Fibroblast of the aortic adventitia (primary cell): Measurements from ENCODE around the gene PEX10. TPM values are rescaled to one million over a fixed set of nuclear protein-coding genes. Genes with fewer than 3 reads are reported as not detected.
A peak's percentile ranks its signal among the peaks of the same experiment; 100 is the strongest.

Experiments used
- DNase-seq: peaks from one replicate; pipeline ENCODE4 v3.0.0-alpha.2; 2010; ENCODE audit warnings: low read depth
- H3K4me3 ChIP-seq: 2 replicates; pipeline ENCODE4 v1.5.1; 2011; ENCODE audit warnings: low read depth, mild to moderate bottlenecking, control low read depth, low read length, moderate library complexity
- total RNA-seq: library from RNA; depleted of rRNA; stranded (reverse); fragments of >200 nt; gene quantifications from 2 replicates; pipeline ENCODE4 v1.2.3, GENCODE V29; 2012; ENCODE audit warnings: low replicate concordance
- TF ChIP-seq, protein P1 (sequence below): IDR thresholded peaks from 2 replicates; pipeline ENCODE4 v1.5.1; 2011; ENCODE audit warnings: mild to moderate bottlenecking, low read length, control low read depth, inconsistent platforms; ENCODE audit not compliant: insufficient read depth

PEX10 gene
- total RNA-seq, 1 donor, result 24.9 TPM

DNA sequence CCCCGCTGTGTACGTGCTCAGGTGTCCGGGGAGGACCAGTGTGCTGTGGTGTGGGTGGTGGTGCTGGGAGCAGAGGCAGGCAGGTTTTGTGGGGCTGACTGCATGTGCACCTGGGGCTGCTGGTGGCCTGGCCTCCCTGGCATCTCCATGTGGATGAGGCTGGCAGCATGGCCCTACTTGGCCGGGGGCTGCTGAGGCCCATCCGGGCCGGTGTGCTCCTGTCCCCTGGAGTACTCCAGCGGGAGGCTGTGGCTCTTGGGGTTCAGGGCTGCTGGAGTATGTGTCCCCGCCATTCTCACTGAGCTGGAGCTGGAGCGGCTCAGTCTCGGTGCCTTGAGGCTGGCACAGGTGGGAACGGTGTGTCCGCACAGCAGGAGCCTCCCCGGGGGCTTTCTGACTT lies 20.8 kb upstream of the PEX10 start:
- DNase-seq, result no peak
- H3K4me3 ChIP-seq, result no peak overlapping the region
- TF ChIP-seq, protein P1, sequence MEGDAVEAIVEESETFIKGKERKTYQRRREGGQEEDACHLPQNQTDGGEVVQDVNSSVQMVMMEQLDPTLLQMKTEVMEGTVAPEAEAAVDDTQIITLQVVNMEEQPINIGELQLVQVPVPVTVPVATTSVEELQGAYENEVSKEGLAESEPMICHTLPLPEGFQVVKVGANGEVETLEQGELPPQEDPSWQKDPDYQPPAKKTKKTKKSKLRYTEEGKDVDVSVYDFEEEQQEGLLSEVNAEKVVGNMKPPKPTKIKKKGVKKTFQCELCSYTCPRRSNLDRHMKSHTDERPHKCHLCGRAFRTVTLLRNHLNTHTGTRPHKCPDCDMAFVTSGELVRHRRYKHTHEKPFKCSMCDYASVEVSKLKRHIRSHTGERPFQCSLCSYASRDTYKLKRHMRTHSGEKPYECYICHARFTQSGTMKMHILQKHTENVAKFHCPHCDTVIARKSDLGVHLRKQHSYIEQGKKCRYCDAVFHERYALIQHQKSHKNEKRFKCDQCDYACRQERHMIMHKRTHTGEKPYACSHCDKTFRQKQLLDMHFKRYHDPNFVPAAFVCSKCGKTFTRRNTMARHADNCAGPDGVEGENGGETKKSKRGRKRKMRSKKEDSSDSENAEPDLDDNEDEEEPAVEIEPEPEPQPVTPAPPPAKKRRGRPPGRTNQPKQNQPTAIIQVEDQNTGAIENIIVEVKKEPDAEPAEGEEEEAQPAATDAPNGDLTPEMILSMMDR, result no peak

DNA sequence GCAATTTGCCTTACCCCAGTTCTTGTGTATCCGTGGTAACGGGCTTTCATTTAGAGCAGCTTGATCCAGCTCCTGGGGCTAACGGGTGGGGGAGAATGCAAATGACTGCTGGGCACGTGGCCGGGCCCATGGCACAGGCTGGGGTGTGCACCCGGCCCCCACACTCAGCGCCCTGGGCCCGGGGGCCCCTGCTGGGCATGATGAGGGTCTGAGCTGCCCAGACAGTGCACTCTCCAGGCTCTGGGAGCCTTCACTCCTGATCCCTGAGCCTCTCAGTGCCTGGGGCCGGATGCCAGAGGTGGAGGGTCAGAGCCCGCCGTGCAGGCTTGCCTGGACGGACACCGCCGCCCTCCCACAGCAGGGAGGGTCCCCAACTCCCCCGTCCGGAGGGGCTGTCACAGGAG lies 20.1 kb upstream of the PEX10 start:
- TF ChIP-seq, protein P1, result no peak
- no peak for DNase-seq
- H3K4me3 ChIP-seq, result no peak overlapping the region

DNA sequence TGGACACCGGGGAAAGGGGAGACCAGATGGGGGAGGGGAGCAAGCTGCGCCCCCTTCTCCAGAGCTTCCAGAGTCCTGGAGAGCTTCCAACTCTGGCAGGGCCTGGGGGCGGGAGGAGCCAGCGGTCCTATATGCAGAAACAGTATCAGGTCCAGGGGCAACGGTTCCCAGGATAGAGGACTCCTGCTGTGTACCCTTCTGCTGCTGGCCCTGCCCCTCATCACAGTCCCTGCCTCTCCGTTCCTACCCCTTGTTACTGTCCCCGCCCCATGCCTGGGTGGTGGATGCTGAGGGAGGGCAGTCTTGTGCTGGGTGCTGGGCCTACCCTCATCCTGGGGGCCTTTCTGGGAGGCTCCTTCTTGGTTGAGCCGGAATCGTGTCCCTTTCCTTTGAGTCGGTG lies 19.2 kb upstream of the PEX10 start:
- no peak overlapping the region for H3K4me3 ChIP-seq
- no peak for DNase-seq
- TF ChIP-seq, protein P1, result no peak

DNA sequence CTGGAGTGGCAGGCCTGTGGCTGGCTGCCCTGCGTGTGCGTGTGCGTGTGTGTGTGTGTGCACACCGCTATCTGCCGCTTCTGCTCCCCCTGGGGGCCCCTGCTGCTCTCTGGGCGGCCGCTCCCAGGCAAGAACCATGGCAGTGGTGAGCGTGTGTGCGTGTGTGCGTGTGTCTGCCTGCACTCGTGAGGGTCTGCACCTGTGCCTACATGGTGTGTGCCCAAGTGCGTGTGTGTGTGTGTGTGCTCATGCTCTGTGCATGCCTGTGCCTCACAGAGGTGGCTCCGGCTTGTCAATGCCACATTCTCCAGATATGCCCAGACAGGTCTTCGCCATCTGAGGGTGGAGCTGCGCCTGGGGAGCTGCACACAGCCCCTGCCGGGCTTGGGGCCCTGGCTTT lies 18.7 kb upstream of the PEX10 start:
- DNase-seq, result no peak
- TF ChIP-seq, protein P1, result no peak
- no peak overlapping the region for H3K4me3 ChIP-seq

DNA sequence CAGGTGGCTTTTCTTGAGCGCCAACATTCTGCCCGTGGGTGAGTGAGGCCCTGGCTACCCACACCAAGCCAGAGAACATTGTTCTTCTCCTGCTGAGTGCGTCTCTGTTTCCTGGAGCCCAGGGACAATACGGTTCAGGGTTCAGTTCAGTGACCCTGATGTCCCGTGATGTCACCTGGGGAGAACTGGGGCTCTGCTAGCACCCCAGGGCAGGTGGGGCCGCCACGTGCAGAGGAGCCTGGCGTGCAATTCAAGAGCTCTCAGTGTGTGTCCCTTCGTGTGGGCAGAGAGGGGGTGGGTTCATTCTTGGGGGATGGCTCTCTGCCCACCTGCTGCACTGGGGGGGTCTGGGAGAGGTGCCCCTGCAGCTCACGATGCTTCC lies 18.2 kb upstream of the PEX10 start:
- DNase-seq, result no peak
- TF ChIP-seq, protein P1, result no peak

DNA sequence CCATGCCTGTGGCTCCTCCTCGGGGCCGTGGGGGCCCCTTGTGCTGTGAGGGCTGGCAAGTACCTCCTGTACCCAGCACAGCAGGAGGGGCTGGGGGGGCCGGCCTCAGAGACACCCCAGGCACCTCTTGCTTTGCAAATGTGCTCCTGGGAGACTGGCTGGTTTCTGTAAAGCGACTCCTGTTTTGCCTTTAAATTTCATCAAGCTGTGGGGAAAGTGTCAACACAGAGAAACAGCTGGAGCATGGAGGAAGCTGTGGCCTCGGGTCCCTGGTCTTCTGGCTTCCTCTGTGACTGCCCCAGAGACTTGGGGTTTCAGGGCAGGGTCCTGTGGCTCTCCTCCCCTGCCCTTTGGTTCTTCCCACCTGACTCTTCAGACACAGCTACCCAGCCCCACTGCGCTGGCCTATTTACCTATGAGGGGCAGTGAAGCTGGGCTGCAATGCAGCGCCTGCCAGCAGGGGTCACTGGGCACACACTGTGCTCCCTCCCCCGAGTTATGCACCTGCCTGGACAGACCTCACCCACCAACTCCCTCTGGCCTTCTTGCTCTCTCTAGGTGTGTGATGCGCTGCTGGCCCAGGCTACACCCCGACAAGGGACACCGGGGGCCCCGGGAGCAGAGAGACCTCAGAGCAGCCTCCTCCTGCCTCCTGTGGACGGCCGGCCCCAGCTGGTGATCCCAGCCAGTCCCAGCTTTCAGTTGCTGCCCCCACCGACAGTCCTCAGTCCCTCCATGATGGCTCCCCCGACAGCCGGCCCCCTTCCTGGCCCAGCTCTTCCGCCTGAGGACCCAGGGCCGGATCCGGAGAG lies 17.6 kb upstream of the PEX10 start:
- H3K4me3 ChIP-seq, result no peak overlapping the region
- DNase-seq, result no peak
- TF ChIP-seq, protein P1, result peak; percentile 32

More for the DNA sequence above, 18.2 kb upstream of the PEX10 start:
- no peak overlapping the region for H3K4me3 ChIP-seq

DNA sequence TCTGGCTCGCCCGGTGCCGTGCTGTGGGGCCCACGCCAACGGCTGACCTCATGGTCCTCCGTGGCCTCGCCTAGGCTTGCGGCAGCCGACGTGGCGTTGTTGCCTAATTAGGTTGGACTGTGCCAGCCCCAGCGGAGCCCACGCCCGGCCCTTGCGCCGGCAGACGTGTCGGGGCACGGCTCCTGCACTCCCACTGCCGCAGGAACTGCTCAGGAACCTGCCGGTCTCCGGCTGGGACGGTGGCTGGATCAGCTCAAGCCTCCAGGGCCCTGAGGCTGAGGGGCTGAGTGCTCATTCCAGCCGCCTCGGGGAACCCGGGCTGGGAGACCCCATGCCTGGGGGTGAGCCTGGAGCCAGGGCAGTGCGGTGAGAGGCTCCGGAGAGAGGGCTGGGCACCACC lies 16.1 kb upstream of the PEX10 start:
- TF ChIP-seq, protein P1, result no peak
- DNase-seq, result no peak
- no peak overlapping the region for H3K4me3 ChIP-seq
